Stimulated activated CD4-positive, alpha-beta T cell treated with anti-CD3 and anti-CD28 coated beads, Interleukin-12 subunit alpha, Interleukin-12 subunit beta, amount 100 ng/mL, for 4 hours (primary cell): ENCODE measurements around the gene SLC22A23.

Experiments
- DNase-seq: peaks from one replicate; pipeline ENCODE4 v3.0.0-alpha.2; 2020

SLC22A23 gene

DNA sequence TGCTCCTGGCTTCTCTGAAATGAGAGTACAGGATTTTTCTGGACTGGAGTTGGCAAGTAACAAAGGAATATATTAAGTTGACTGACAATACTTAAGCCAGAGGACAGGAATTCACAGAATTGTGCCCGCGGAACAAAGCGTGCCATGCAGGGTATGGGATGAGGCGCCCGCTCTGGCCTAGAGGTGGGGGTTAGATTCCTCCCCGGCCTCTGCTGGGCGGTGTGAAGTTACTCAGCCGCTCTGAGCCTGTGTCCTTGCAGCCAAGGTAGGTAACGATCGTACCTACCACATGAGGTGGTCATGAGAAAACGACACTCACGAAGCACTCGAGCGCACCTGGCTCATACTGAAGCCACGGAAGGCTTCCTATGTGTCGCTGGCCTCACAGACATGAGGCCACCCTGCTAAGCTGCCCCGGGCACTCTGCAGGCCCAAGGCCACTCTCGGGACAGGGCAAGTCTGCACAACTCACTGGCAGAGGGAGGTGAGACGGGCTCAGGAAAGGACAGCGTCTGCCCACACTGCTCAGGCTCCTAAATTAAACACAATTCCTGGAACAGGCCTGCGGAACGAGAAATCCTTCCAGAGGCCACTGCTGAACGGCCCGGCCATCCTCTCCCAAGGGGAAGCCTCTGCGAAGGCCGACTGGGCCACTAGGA, 127.3 kb downstream of the SLC22A23 start:
- no peak for DNase-seq

DNA sequence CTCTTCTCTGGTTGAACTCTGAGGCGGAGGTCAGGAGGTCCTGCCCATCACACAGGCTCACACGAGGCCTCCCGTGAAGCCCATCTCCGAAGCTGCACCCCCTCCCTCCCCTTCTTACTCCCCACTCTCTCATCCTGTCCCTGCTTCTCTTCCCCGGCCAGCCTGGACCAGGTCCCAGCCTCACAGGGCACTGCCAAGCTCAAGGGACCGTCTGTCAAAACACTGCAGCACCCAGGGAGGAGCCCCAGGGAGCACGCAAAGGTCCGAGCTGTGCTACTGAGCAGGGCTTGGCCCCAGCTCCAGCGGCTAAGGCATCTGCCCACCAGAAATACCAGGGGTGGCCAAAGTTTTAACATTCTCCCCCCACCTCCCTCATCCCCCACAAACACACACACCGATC, 128.1 kb downstream of the SLC22A23 start:
- no peak for DNase-seq

DNA sequence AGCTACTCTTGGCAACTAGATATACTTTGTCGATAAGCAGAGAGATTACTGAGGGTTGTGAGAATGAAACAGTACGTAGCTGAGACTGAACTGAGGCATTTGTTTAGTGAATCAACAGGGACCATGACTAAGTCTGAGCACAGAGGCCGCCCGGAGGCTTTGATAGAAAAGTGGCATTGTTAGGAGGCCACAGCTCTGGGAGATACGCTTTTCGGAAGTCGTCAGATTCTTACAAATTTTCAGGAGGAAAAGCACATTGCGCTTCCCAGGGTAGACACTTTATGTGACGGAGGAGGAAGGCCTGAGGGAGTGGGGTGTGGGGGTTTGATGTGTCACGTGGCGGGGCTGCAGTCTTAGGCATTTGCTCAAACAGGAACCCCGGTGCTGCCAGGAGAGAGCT, 128.7 kb downstream of the SLC22A23 start:
- no peak for DNase-seq

DNA sequence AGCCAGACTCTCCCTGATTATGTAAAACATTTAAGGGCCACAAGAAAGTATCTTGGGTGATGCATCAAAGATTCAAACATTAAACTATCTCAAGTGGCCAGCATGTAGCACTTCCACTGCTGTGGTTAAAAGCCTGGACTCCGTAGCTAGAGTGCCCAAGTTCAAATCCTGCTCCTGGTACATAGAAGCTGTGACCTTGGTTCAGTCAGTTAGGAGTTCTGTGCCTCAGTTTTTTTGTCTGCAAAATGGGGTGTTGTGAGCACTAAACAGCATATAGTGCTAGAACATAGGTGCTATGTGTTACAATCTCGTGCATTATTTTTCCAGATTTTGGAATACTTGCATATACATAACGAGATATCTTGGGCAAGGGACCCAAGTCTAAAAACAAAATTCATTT, 129.4 kb downstream of the SLC22A23 start:
- no peak for DNase-seq

DNA sequence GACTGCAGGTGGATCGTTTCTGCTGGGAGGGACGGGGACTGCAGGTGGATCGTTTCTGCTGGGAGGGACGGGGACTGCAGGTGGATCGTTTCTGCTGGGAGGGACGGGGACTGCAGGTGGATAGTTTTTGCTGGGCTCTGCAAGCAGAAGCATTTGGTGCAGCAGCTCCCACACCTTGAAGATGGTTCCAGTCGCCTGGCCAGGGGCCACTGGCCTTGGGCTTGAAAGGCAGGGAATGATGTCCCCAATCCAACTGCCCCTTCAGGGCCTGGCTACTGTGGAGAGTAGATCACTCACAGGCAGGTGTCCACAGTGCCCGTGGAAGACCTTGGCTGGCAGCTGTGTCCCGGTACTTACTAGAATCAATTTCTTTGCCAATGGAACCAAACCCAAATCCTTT, 129.9 kb downstream of the SLC22A23 start:
- no peak for DNase-seq

DNA sequence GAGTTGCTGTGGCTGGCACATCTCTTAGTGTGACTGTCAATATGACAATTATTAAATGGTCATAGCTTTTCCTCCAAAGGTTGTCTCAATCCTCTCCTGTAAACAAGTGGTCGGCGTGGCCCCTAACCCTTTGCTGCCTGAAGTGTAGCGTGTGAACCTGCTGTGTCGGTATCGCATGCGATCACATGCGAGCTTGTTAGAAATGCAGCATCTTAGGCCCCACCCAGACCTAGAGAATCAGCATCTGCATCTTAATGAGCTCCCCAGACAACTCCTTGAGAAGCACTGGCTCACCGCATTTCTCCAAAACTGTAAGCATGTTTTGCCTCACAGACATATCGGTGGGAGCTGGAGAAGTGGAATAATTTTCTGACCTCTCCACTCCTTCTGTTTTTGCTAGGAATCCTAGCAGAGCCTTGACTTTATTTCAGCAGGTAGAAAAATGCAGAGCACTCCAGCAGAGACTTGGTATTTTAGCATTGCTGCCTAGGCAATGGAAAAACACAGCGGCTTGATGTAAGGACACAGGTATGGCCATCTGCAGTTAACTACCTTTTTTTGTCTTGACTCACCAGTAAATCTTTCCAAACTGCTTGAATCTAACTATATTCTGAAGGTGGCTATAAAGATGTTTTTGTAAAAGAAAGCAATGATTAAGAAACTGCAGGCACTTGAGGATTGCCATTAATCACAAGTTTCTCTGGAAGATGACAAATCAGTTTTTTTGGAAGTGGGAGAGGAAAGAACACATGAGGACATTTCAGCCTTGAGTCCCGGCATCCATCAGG, 130.5 kb downstream of the SLC22A23 start:
- no peak for DNase-seq

DNA sequence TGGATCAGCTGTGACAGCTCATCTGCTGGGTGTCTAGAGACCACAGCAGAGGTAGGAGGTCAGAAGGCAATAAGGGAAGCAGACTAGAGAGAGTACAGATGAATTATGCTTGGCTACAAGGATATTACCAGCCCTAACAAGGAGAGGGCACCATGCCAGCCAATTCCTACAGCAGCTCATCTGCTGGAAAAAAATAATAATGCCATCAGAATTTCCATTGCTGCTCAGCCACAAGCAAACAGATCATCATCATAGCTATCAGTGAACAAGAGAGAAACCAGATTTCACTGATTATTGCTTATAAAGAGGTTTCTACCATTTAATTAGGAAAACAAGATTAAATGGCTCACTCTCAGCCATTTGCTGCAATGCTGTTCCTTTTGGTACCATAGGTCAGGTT, 131.6 kb downstream of the SLC22A23 start:
- no peak for DNase-seq

DNA sequence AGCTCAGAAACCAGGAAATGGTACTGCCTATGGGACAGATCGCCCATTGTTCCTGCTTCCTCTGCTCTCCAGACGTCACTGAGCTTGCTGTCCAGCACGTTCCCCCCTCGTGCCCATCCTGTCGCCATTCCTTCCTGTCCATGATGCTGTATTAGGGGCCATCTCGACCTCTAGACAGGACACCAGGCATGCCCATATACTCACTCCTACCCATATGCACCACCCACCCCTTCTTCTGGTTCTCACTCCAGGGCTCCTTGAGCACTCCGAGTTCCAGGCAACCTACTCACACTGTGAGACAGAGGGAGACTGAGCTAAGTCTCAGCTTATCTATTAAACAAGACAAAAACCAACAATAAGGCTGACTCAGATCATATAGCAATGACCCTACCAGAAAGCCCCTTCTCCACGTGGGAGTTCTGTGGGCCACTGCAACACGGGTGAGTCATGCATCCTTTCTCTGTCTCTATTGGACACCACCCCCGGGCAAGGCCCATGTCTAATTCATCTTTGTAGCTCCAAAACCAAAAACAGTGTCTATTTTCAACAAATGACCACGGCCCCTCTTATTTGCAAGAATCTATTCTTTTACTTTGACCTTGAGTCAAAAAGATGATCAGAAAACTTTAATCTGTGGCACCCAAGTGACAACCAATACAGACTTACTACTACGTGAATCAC, 132.4 kb downstream of the SLC22A23 start:
- no peak for DNase-seq

DNA sequence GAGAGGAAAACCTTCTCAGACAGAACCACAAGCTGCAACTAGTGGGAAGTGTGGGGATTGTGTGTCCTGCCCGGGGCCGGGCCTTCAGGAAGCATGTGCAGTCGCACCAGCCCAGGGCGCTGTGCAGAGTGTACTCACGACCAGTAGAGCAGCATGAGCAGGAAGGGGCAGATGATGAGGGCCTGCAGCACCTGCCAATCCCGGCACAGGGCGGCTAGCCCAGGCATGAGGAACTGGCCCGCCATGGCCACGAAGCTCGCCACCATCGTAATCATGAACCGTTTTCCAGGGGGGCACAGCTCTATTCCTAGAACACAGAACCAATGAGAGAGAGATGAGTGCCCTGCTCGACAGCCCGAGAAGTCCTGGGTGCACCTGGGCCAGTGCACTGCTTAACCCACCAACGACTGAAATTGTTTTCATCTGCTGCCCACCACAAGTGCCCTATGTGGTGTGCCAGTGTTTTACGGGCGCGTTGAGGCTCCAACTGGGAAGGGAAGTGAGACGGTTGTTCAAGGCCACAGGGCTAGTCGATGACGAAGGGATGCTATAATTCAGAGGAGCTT, 133.1 kb downstream of the SLC22A23 start:
- DNase-seq = no peak

DNA sequence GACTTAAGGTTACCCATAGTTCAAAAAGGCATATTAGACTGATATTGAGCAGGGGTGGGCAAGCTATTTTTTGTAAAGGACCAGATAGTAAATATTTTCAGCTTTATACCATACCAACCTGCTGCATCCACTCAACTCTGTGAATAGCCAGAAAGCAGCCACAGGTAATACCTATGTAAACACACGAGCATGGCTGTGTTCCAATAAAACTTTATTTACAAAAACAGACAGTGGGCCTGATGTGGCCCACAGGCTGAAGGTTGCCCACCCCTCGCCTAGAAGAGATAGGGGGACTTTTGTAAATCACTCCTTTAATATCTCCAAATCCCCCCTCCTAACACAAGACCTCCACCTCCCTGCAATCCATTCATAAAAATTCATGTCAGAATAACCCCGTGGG, 133.7 kb downstream of the SLC22A23 start:
- no peak for DNase-seq

DNA sequence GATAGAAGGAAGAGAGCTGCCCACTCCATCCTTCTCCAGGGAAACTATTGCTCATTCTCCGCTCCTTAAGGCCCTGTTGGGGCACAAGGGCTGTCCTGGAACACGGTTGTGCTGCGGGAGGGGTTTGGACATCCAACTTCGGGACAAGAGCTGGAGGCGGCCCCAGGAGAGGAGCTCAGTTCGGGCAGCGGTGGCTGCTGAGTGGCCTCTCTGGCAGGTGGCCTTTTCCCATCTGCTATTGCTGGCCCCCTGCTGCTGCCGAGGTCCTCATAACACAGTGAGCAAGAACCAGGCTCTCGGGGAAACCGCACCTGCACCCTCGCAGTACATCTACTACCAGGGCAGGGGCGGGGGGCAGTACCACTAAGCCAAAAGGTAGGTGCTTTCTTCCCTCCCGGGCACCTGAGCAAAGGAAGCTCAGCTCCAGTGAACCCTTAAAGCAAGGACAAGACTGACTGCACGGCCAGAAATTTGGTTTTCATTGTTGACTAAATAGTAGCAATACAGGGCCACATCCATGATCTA, 134.4 kb downstream of the SLC22A23 start:
- no peak for DNase-seq

DNA sequence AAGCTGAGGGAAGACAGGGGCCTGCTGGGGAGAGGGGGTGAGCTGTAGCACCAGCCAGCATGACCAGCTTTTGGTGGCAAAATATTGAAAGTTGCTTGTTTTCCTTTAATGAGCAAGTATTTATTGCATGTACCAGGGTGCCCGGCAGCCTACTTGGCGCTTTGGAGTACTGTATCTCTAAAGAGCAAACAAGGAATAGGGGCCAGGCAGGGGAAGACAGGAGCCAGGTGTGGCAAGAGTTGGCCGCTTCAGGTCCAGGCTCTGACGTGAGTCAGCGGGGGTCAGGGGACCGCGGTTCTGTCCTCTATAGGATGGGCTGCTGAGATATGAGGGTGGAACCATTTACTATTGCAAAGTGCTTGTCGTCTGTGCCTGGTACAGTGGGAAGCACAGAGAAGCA, 135.0 kb downstream of the SLC22A23 start:
- DNase-seq = no peak

DNA sequence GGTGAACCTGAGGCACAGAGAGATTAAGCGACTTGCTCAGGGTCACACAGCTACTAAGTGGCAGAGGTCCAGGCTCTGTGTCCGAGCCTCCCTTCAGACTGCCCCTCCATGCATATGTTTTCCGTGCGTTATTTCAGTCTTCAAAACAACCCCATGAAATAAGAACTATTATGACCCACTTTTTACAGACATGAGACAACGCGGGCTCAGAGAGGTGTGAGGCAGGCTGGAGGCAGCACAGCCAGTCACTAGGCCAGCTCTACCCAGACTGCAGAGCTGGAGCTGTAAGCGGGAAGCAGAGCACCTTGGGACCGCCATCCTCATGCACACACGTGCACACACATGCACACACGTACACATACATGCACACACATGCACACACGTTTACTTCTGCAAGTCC, 135.8 kb downstream of the SLC22A23 start:
- no peak for DNase-seq

DNA sequence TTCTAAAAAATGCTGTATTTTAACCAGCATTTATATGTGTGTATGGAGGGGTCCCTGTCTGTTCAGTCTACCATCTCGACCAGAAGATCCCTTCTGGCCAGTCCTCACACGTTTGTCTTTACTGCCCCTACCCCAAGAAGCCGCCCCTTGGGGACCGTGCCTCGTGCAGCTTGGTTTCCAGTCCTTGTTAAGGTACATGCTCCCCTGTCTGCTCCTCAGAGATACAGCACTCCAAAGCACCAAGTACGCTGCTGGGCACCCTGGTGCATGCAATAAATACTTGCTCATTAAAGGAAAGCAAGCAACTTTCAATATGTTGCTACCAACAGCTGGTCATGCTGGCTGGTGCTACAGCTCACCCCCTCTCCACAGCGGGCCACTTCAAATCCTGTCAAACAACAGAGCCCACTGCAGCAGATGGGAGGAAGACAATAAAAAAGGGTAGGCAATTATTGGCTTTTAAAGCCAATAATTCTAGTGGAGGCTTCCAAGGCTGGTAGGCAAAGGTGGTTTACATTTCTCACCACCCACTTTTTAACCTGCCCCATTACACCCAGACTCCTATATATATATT, 136.5 kb downstream of the SLC22A23 start:
- DNase-seq = no peak

DNA sequence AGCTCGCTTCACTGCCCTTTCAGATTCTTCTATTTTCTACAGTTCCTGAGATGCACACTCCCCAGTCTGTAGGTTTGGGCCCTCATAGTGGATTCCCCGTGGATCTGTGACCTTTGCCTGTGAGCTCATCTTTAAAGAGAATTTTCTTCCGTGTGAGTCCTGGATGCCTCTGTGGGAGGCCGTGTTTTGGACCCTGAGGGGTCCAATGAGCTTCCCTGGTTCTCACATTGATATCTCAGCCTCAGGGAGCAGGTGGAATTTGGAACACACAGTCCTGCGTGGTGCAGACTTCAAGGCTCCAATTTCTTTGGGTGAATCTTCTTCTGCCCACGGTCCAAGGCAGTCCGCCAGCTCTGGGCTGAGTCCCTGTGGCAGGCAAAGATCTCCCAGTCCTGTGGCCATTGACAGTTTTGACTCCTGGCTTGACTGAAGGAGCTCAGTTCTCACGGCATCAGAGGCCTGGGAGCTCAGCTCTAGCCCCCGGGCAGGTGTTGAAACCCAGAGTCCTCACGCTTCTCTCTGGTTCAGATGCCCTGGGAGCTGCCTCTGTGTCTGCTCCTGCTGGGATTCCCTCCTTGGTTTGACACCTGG, 137.1 kb downstream of the SLC22A23 start:
- DNase-seq = no peak

DNA sequence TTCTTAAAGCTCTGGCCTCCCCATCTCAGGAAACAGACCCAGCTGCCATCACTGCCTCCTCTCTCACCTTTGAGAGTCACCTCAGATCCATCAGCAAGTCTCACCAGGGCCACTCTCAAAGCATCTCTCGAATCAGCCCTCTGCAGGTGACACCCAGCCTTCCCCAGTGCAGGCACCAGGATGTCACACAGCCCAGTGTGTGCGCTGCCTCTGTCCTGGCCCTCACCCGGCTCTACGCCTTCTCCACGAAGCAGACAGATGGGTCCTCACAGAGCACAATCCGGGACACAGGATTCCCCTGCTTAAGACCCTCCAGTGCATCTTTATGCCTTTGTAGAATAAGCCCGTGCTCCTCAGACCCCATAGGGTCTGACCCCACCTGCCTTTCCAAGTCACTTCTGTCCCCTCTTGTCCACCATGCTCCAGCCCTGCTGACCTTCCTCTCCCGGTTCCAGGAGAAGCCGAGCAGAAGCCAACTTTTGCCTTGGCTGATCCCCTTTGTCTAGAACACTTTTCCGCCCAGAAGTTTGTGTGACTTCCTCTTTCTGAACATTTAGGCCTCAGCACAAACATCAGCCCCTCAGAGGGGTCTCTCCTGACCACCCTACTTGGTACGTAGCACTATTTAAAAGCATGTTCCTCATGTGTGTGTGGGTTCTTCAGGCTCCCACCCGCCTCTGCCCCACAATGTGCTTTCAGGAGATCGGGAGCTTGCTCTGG, 137.9 kb downstream of the SLC22A23 start:
- DNase-seq = no peak

DNA sequence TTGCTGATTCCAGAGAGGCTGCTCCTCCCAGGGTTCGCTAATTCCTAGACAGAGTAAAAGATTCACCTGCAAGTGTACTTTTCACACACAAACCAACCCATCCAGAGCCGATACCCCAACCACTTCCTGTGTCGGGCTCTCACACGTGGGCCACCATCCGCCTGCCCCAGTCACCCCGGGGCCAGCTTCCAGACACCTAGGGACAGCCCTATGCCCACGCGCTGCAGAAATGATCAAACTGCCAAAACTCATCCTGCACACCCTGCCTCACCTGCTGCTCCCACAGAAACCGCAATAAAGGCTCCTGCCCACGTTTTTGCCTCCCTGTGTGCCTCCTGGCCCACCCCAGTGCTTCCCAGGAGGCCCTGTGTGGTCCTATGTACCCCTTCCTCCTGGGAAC, 138.6 kb downstream of the SLC22A23 start:
- DNase-seq = peak; percentile 24

DNA sequence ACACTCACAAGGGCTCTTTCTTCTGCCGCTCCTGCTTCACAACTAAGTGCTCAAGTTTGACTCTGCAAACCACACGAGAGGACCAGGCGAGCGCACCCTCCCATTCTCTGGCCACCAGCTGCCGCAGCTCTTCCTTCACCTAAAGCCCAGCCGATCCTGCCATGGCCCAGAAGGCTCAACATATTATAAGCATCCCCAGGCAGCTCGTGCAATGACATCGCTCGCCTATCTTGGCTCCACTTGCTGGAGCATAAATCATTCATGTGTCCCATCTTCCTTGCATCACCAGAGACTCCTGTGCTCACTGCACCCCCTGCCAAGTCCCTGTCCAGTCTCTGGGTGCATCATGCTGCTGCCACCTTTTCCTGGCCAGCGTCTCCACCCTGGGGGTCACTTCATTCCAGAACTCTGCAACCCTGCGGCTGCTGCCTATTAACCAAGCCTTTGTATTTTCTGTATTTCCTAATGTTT, 139.1 kb downstream of the SLC22A23 start:
- DNase-seq = no peak

DNA sequence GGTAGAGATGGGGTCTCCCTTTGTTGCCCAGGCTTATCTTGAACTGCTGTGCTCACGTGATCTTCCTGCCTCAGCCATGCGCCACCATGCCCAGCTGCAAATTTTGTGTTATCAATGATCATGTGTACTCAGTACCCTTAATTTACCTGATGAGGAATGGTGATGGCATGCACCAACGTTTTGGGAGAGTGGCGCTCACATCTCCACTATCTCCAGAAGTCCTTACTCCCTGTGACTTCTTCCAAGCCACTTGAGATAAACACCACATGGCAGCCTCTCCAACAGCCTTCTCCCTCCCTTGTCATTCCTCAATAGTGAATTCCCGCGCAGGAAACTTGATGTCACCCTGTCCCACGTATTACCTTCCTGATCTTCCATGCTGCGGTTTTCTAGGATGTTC, 140.0 kb downstream of the SLC22A23 start:
- DNase-seq = no peak

DNA sequence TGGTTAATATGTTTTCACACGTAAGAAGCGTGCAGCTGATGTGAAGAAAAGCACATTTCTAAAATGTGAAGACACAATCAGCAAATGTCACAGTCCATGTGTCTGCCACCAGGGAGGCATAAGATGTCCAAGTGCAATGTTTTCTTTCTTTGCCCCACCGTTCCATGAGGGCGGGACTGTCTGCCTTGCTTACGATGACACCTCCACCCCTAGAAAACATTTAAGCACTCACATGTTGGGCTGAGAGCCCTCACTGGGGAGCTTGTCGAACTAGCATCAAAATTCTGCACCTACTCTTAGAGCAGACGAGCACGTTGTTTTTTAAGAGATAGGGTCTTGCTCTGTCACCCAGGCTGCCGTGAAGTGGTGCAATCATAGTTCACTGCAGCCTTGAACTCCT, 140.5 kb downstream of the SLC22A23 start:
- no peak for DNase-seq

DNA sequence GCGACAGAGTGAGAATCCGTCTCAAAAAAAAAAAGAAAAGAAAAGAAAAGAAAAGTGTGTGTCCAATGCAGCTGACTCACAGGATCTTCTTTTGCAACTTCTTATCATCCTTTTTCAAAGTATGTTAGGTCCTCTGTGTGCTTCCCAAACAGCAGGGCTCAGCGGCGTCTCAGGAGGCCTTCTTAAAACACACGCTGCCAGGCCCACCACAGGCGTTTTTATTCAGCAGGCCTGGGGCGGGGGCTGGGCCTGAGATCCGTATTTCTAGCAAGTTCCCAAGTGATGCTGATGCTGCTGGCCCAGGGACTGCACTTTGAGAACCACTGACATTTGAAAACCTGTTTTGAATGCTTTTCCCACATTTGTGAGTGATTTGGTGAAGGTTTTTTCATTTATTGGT, 141.0 kb downstream of the SLC22A23 start:
- no peak for DNase-seq
